AG09319 (cell line): ENCODE data around the gene ZSCAN10.

ENCODE experiments used
- DNase-seq: peaks from one replicate; pipeline ENCODE4 v3.0.0-alpha.2; 2010; ENCODE audit warnings: low read depth; ENCODE audit errors: extremely low read depth
- CTCF ChIP-seq: IDR thresholded peaks from 2 replicates; pipeline ENCODE4 v1.5.1; 2011; ENCODE audit warnings: low read depth, mild to moderate bottlenecking, inconsistent platforms, low read length, moderate library complexity

Gene ZSCAN10

GRCh38 chr16:3115003-3115402 is 15.9 kb upstream of the ZSCAN10 start:
- TF ChIP-seq CTCF = no peak
- DNase-seq = no peak

GRCh38 chr16:3113765-3114479 is 14.8 kb upstream of the ZSCAN10 start:
- DNase-seq = no peak
- no peak for TF ChIP-seq CTCF

GRCh38 chr16:3112881-3113574 is 13.9 kb upstream of the ZSCAN10 start:
- no peak for DNase-seq
- TF ChIP-seq CTCF = no peak

GRCh38 chr16:3112058-3112880 is 13.2 kb upstream of the ZSCAN10 start, which contains the start of gene ZNF205:
Gene ZNF205 (plus strand): TSS chr16:3112586. CDS start chr16:3113431, 845 bp downstream.
- no peak for DNase-seq
- no peak for TF ChIP-seq CTCF

- no peak for TF ChIP-seq CTCF
- DNase-seq = peak; percentile 68
Observed at GRCh38 chr16:3106205-3106928, 7.3 kb upstream of the ZSCAN10 start.

GRCh38 chr16:3101841-3102470 is 2.9 kb upstream of the ZSCAN10 start:
- no peak for TF ChIP-seq CTCF
- DNase-seq = no peak
